WERI-Rb-1 (cell line): Measurements from ENCODE around the gene MRC1.

Experiments used
- DNase-seq: peaks from one replicate; pipeline ENCODE4 v3.0.0-alpha.2; 2020
- H3K27ac ChIP-seq: fragments of 250-450 bp; sonication (Bioruptor Pico); 2 replicates; pipeline ENCODE4 v1.5.1; 2020; ENCODE audit warnings: mild to moderate bottlenecking, moderate library complexity
- H3K27me3 ChIP-seq: fragments of 250-450 bp; sonication (Bioruptor Pico); 2 replicates; pipeline ENCODE4 v1.5.1; 2021; ENCODE audit warnings: mild to moderate bottlenecking, low read depth, moderate library complexity; ENCODE audit not compliant: insufficient read depth, severe bottlenecking
- H3K36me3 ChIP-seq: fragments of 250-450 bp; sonication (Bioruptor Pico); 2 replicates; pipeline ENCODE4 v1.5.1; 2020; ENCODE audit warnings: mild to moderate bottlenecking, moderate library complexity
- H3K4me3 ChIP-seq: 2 replicates; pipeline ENCODE4 v1.5.1; 2011; ENCODE audit warnings: low read depth, mild to moderate bottlenecking, control low read depth, low read length
- H3K9me3 ChIP-seq: fragments of 250-450 bp; sonication (Bioruptor Pico); 2 replicates; pipeline ENCODE4 v1.5.1; 2021; ENCODE audit warnings: mild to moderate bottlenecking, moderate library complexity; ENCODE audit not compliant: severe bottlenecking
- TF ChIP-seq, protein P1 (sequence below): IDR thresholded peaks from 2 replicates; pipeline ENCODE4 v1.5.1; 2011; ENCODE audit warnings: low read depth, mild to moderate bottlenecking, control low read depth, inconsistent platforms, low read length

The MRC1 gene

DNA sequence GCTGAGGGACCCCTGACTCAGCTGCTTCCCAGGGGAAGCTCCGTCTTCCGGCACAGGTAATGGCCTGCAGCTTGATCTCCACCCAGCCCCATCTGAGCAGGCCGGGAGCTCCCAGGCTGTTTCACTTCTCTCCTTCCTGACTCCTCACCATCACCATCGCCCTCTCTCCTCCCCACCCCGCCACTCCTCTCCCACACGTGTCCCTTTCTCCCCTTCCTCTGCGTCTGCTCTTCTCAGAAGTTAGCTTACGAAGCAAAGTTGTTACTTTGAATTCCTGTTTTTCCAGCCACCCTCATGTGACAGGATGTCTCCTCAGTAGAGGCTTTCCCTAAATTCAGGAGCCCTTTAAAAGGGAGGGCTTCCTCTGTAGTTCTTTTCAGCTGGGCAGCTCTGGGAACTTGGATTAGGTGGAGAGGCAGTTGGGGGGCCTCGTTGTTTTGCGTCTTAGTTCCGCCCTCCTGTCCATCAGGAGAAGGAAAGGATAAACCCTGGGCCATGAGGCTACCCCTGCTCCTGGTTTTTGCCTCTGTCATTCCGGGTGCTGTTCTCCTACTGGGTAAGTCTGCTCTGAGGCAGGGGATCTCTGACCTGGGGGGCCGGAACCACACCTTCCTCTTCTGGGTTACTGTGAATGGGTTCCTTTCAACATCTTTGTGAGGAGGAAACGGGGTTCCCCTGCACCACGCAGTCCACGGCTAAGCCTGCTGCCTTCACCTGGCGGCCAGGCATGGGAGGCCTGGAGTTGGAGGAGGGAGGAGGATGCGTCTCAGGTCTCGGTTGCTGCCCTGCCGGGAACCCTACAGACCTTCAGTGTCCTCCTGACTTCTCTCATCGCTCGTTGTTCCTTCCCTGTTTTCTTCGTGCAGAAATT lies at the start of gene MRC1:
MRC1 (plus strand) TSS at position 378 of the 871 bp plus-strand sequence; CDS start at position 496, 118 bp downstream.
- H3K4me3 ChIP-seq: no peak within 1 kb of the TSS
- DNase-seq: no peak

DNA sequence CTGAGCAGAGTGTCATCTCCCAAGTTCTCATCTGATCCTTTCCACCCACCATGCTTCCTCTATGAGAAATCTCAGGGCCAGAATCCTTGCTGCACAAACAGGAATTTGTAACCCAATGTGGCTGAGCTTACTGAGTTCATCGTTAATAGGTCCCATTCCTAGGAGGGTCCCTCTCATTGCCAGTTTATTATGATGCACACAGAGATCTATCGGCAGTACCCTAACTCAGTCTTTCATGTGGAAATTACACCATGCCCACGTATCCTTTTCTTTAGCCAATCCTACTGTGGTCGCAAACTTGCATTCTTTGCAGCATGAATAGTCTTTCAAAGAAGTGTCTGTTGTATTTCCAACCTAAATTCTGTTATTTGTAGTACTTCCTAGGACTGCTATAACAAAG lies 45.0 kb upstream of the MRC1 start:
- no peaks in the 10 kb centered on the region for H3K27me3 ChIP-seq
- H3K9me3 ChIP-seq: no peaks in the 10 kb centered on the region
- H3K27ac ChIP-seq: no peak overlapping the region
- H3K4me3 ChIP-seq: no peak overlapping the region
- TF ChIP-seq, protein P1, sequence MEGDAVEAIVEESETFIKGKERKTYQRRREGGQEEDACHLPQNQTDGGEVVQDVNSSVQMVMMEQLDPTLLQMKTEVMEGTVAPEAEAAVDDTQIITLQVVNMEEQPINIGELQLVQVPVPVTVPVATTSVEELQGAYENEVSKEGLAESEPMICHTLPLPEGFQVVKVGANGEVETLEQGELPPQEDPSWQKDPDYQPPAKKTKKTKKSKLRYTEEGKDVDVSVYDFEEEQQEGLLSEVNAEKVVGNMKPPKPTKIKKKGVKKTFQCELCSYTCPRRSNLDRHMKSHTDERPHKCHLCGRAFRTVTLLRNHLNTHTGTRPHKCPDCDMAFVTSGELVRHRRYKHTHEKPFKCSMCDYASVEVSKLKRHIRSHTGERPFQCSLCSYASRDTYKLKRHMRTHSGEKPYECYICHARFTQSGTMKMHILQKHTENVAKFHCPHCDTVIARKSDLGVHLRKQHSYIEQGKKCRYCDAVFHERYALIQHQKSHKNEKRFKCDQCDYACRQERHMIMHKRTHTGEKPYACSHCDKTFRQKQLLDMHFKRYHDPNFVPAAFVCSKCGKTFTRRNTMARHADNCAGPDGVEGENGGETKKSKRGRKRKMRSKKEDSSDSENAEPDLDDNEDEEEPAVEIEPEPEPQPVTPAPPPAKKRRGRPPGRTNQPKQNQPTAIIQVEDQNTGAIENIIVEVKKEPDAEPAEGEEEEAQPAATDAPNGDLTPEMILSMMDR: no peak
- no peaks in the 10 kb centered on the region for H3K36me3 ChIP-seq
- no peak for DNase-seq

More for the DNA sequence above, at the start of gene MRC1:
- Histone ChIP-seq H3K9me3 (no peaks in the 10 kb centered on the region), H3K27ac (no peak within 1 kb of the TSS), H3K27me3 (no peaks in the 10 kb centered on the region), H3K36me3 (no peaks in the 10 kb centered on the region)
- TF ChIP-seq, protein P1: no peak

DNA sequence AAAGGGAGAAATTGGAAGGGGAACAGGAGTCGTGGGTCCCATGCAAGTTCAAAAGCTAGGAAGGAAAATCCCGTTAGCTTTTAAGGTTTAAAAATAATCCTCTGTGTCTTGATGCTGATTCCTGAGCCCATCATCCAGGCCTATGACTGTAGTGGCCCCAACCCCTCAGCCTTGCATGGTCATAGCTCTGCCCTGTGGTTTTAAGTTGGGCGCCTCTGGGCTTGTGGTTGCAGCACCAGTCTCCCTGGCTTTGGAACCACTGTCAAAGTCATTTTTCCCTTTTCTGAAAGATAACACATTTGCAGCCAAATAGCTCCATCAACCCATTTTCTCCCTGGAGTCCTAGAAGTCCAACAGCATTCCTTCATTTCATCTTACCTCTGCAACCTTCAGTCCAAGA lies 43.5 kb upstream of the MRC1 start:
- Histone ChIP-seq H3K27ac (no peak overlapping the region), H3K9me3 (no peaks in the 10 kb centered on the region), H3K36me3 (no peaks in the 10 kb centered on the region), H3K27me3 (no peaks in the 10 kb centered on the region), H3K4me3 (no peak overlapping the region)
- TF ChIP-seq, protein P1: no peak
- no peak for DNase-seq

DNA sequence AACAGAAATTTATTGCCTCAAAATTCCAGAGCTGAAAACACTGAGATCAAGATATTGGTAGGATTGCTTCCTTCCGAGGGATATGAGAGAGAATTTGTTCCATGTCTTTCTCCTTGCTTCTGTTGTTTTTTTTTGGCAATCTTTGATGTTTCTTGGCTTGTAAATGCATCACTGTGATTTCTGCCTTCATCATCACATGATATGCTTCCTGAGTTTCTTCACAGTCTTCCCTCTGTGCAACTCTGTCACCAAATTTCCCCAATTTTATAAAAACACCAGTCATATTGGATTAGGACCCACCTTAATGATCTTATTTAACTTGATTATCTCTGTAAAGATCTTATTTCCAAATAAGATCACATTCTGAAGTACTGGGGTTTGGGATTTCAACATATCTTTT lies 42.4 kb upstream of the MRC1 start:
- TF ChIP-seq, protein P1: no peak
- Histone ChIP-seq H3K27ac (no peak overlapping the region), H3K9me3 (no peaks in the 10 kb centered on the region), H3K4me3 (no peak overlapping the region), H3K27me3 (no peaks in the 10 kb centered on the region), H3K36me3 (no peaks in the 10 kb centered on the region)
- no peak for DNase-seq

DNA sequence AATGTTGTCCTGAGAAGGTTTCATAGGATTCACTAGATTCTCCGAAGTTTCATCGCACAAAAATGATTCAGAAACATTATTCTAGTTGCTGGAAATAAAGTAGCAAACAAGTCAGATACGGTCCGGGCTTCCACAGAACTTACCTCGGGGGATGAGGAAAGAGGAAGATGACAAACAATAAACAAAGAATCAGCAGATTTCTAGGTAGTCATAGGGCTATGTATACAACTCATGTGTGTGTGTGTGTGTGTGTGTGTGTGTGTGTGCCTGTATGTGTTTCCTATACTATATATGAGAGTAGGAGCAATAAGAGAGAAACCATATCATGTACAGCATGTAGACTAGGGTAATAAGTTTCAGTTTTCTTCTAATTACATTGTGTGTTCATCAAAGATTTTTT lies 40.7 kb upstream of the MRC1 start:
- DNase-seq: no peak
- TF ChIP-seq, protein P1: no peak
- Histone ChIP-seq H3K27me3 (no peaks in the 10 kb centered on the region), H3K36me3 (no peaks in the 10 kb centered on the region), H3K4me3 (no peak overlapping the region), H3K27ac (no peak overlapping the region), H3K9me3 (no peaks in the 10 kb centered on the region)
